Activated CD8-positive, alpha-beta T cell treated with anti-CD3 and anti-CD28 coated beads, Interleukin-2, amount 10 ng/mL, durations not matched to agents 7 days and 5 days (primary cell): ENCODE results near the gene TMEM238L. TPM values are rescaled to one million over a fixed set of nuclear protein-coding genes. Genes with fewer than 3 reads are reported as not detected.
A peak's percentile ranks its signal among the peaks of the same experiment; 100 is the strongest.

Experiments used
- ATAC-seq: fragments of 150-1000 bp; cut with Tn5 transposase; one replicate; pipeline ENCODE4 v1.10.0; 2021; ENCODE audit warnings: moderate library complexity
- CTCF ChIA-PET: fragments of 350-600 bp; sonication (Branson Sonifier 250); formaldehyde crosslinking; loops from one replicate; lab custom pipeline; 2021; ENCODE audit warnings: antibody characterized with exemption; lab: Charles Lee
- POLR2A ChIA-PET: fragments of 350-600 bp; sonication (Branson Sonifier 250); formaldehyde crosslinking; loops from one replicate; lab custom pipeline; 2021; ENCODE audit warnings: antibody characterized with exemption; lab: Charles Lee
- DNase-seq: peaks from one replicate; pipeline ENCODE4 v3.0.0-alpha.2; 2020
- H3K27ac Mint-ChIP-seq: one replicate; pipeline ENCODE4 v1.8.0; 2021; ENCODE audit warnings: mild to moderate bottlenecking, mixed read lengths
- H3K27me3 Mint-ChIP-seq: one replicate; pipeline ENCODE4 v1.8.0; 2021; ENCODE audit warnings: low read depth, mixed read lengths
- H3K36me3 Mint-ChIP-seq: one replicate; pipeline ENCODE4 v1.8.0; 2021; ENCODE audit warnings: low read depth, mixed read lengths
- H3K4me1 Mint-ChIP-seq: one replicate; pipeline ENCODE4 v1.8.0; 2021; ENCODE audit warnings: low read depth, mixed read lengths
- H3K4me3 Mint-ChIP-seq: one replicate; pipeline ENCODE4 v1.8.0; 2021; ENCODE audit warnings: mild to moderate bottlenecking, mixed read lengths
- H3K9me3 Mint-ChIP-seq: one replicate; pipeline ENCODE4 v1.8.0; 2022; ENCODE audit warnings: mixed read lengths; ENCODE audit not compliant: insufficient read depth
- total RNA-seq, 2 experiments: library from RNA; stranded (reverse); gene quantifications; one replicate each; pipeline ENCODE4 v1.2.3, GENCODE V29; 2021

Gene TMEM238L
- total RNA-seq, 2 experiments from 2014 or later, result not detected

DNA sequence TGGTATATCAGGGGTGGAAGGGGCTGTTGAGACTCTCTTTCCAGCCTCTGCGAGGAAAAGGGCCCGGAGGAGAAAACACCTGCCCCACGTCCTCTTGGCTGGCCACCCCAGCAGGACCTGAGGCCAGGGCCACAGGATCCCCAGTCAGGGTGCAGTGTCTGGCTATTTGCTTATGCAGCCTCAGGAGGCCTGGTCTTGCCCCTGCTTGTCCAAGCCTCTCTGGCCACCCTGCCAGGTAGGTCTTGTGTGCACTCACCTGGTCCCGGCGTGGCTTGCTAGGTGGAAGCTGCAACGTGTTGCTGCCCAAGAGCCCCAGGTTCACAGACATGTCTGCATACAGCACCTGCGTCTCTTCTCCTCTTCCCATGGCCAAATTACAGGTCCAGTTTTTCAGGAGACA lies 549 bp downstream of the TMEM238L start:
- H3K36me3 Mint-ChIP-seq, result no peaks in the 10 kb centered on the region
- POLR2A ChIA-PET, result no interaction called here
- no peak for DNase-seq
- H3K9me3 Mint-ChIP-seq, result no peaks in the 10 kb centered on the region
- no peak overlapping the region for H3K4me3 Mint-ChIP-seq
- CTCF ChIA-PET, result no interaction called here
- no peaks in the 10 kb centered on the region for H3K27me3 Mint-ChIP-seq
- no peak overlapping the region for H3K27ac Mint-ChIP-seq
- ATAC-seq, result no peak
- H3K4me1 Mint-ChIP-seq, result no peaks in the 10 kb centered on the region

DNA sequence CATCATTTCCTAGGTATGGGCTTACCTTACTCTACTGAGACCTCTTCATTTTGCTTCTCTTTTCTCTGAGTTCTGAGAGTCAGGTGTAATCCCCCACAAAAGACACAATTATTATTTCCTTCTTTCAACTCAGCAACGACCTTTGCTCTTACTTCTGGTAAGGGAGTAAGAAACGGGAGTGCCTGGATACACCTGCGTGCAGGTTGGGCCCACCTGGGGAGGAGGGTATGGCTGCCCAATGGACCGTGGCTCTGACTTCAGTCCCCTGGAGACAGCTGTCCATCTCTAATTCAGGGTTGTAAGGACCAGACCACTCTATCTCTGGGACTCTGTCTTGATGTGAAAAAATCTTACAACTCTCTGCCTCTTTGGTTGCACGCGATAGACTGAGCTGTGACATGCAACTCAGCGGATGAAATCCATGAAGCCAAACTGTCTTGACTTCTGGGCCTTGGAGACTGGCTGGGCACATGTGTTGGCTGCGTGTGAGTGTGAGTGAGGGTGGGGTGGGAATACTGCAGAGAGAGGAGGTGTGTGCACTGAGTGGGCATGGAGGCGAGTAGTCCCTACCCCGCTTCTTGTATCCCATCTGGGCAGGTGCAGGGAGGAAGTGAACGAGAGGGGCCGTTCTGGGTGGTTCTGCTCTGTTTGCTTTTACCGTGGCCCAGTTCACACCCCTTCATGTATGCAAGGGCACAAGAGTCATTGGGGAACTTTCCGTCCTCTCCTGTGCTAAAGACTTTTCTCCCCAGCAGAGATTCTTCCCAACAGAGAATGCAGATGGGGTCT lies 1.2 kb downstream of the TMEM238L start:
- Mint-ChIP-seq H3K4me3 (no peak overlapping the region), H3K36me3 (no peaks in the 10 kb centered on the region), H3K9me3 (no peaks in the 10 kb centered on the region), H3K4me1 (no peaks in the 10 kb centered on the region), H3K27me3 (no peaks in the 10 kb centered on the region), H3K27ac (no peak overlapping the region)
- ATAC-seq (no peak), DNase-seq (no peak)
- ChIA-PET POLR2A (no interaction called here), CTCF (no interaction called here)

- Mint-ChIP-seq H3K9me3 (no peaks in the 10 kb centered on the region), H3K27me3 (no peaks in the 10 kb centered on the region), H3K36me3 (no peaks in the 10 kb centered on the region), H3K4me3 (no peak overlapping the region), H3K4me1 (no peaks in the 10 kb centered on the region), H3K27ac (no peak overlapping the region)
- no peak for ATAC-seq
- ChIA-PET POLR2A (no interaction called here), CTCF (interaction anchor here (0.7 kb wide), 1 partner anchor 44 kb away, joined by 3 read pairs; no protein-coding TSS in a partner anchor)
- DNase-seq, result no peak
These were observed 4.5 kb downstream of the TMEM238L start for GRCh38 chr17:10799407-10799806.

DNA sequence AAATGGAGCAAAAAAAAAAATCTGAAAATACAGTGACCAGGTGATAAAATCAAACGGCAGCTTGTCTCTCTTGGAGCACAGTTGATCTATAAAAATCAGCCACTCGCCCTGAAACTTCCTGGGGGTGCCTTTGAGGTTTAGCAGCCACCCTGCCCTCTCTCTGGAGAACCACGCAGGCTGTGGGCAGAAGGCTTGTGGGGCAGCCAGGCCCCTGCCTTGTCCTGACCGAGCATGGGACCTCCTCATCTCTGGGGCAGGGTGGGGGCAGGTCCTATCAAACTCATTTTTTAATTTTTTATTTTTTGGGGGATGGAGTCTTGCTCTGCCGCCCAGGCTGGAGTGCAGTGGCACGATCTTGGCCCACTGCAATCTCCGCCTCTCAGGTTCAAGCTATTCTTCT lies 5.0 kb downstream of the TMEM238L start:
- H3K27ac Mint-ChIP-seq, result no peak overlapping the region
- no peak for ATAC-seq
- POLR2A ChIA-PET, result no interaction called here
- no peaks in the 10 kb centered on the region for H3K27me3 Mint-ChIP-seq
- DNase-seq, result no peak
- CTCF ChIA-PET, result interaction anchor here (0.7 kb wide), 1 partner anchor 45 kb away, joined by 3 read pairs; no protein-coding TSS in a partner anchor
- no peaks in the 10 kb centered on the region for H3K36me3 Mint-ChIP-seq
- no peak overlapping the region for H3K4me3 Mint-ChIP-seq
- no peaks in the 10 kb centered on the region for H3K4me1 Mint-ChIP-seq
- H3K9me3 Mint-ChIP-seq, result no peaks in the 10 kb centered on the region

- Mint-ChIP-seq H3K4me1 (peaks cover 4% of the 10 kb centered on the region), H3K27ac (no peak overlapping the region), H3K36me3 (no peaks in the 10 kb centered on the region), H3K4me3 (no peak overlapping the region), H3K9me3 (no peaks in the 10 kb centered on the region), H3K27me3 (no peaks in the 10 kb centered on the region)
- no peak for ATAC-seq
- ChIA-PET POLR2A (no interaction called here), CTCF (no interaction called here)
- DNase-seq, result no peak
These were observed 5.6 kb downstream of the TMEM238L start for GRCh38 chr17:10798332-10798749.

GRCh38 chr17:10797476-10798328 lies 6.2 kb downstream of the TMEM238L start:
- Mint-ChIP-seq H3K9me3 (no peaks in the 10 kb centered on the region), H3K27me3 (no peaks in the 10 kb centered on the region), H3K27ac (no peak overlapping the region), H3K4me1 (peaks cover 6% of the 10 kb centered on the region), H3K36me3 (no peaks in the 10 kb centered on the region), H3K4me3 (no peak overlapping the region)
- DNase-seq (no peak), ATAC-seq (no peak)
- CTCF ChIA-PET, result no interaction called here
- POLR2A ChIA-PET, result no interaction called here

DNA sequence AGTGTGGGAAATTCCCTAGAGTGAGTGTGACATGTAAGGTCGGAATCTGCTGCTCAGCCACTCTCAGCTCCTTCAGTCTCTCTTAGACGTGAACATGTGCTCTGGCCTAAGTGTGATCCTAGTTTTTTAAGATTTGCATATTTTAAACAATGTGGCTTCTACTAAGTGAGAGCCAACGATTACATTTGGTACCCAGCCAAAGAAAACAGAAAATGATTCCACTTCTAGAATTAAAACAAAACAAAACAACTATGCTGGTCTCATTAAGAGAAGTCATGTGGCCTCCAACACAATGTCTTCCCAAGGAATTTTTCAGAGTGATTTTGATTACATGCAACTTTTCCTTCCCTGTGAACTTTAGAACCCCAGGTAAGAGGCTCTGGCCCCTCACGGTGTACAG lies 10.1 kb downstream of the TMEM238L start:
- DNase-seq (no peak), ATAC-seq (no peak)
- peaks cover 11% of the 10 kb centered on the region for H3K4me1 Mint-ChIP-seq
- POLR2A ChIA-PET, result no interaction called here
- H3K27ac Mint-ChIP-seq, result no peak overlapping the region
- no peaks in the 10 kb centered on the region for H3K36me3 Mint-ChIP-seq
- CTCF ChIA-PET, result no interaction called here
- no peak overlapping the region for H3K4me3 Mint-ChIP-seq
- no peaks in the 10 kb centered on the region for H3K27me3 Mint-ChIP-seq
- H3K9me3 Mint-ChIP-seq, result no peaks in the 10 kb centered on the region

GRCh38 chr17:10793256-10793655 lies 10.6 kb downstream of the TMEM238L start:
- H3K27me3 Mint-ChIP-seq, result no peaks in the 10 kb centered on the region
- H3K9me3 Mint-ChIP-seq, result no peaks in the 10 kb centered on the region
- ChIA-PET CTCF (no interaction called here), POLR2A (no interaction called here)
- ATAC-seq, result no peak
- DNase-seq, result no peak
- no peaks in the 10 kb centered on the region for H3K36me3 Mint-ChIP-seq
- no peak overlapping the region for H3K4me3 Mint-ChIP-seq
- peaks cover 11% of the 10 kb centered on the region for H3K4me1 Mint-ChIP-seq
- no peak overlapping the region for H3K27ac Mint-ChIP-seq

GRCh38 chr17:10792151-10792550 lies 11.7 kb downstream of the TMEM238L start:
- CTCF ChIA-PET, result no interaction called here

DNA sequence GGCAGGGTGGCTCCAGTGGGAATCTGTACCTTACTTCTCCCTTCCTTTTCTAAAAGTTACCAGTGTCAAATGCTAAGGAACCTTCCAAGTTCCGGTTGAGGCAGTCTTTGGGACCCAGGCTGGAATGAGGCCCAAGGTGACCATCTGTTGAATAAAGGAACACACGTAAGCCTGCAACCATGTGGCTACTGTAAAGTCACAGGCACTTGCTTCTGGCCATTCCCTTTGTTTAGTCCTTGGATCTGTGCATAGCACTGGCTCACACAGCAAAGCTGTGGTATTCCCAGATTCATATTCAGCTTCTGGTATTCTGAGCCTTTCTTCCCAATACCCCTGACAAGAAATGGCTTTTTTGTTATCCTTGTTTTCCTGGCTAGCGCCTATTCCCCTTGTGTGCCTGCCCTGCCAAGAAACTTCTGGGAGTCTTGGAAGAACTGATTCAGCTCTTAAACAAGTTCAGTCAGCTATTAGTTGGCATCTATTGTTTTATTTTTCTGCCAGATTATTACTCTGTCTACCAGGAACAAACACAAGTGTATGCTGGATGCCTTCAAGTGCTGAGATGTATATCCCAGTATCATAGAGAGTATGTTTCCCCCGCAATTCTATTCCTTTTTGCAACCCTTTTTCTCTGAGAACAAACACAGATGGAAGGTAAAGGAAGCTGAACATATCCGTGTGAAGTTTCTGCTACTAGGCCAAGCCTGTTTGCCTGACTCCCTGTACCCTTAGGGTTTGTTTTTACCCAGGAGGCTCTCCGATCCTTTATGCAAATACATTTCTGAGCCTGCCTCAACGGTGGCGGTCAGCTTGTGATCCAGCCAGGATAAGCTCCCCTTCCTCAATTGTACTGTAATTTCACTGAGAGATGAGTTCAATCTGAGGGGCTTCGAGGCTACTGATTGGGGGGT lies 13.2 kb downstream of the TMEM238L start:
- ATAC-seq, result no peak

More at GRCh38 chr17:10792151-10792550, 11.7 kb downstream of the TMEM238L start:
- no peak overlapping the region for H3K27ac Mint-ChIP-seq
- peaks cover 11% of the 10 kb centered on the region for H3K4me1 Mint-ChIP-seq
- no peak for ATAC-seq
- DNase-seq, result peak; percentile 21
- H3K36me3 Mint-ChIP-seq, result no peaks in the 10 kb centered on the region
- POLR2A ChIA-PET, result no interaction called here
- H3K9me3 Mint-ChIP-seq, result no peaks in the 10 kb centered on the region
- H3K27me3 Mint-ChIP-seq, result no peaks in the 10 kb centered on the region
- no peak overlapping the region for H3K4me3 Mint-ChIP-seq

DNA sequence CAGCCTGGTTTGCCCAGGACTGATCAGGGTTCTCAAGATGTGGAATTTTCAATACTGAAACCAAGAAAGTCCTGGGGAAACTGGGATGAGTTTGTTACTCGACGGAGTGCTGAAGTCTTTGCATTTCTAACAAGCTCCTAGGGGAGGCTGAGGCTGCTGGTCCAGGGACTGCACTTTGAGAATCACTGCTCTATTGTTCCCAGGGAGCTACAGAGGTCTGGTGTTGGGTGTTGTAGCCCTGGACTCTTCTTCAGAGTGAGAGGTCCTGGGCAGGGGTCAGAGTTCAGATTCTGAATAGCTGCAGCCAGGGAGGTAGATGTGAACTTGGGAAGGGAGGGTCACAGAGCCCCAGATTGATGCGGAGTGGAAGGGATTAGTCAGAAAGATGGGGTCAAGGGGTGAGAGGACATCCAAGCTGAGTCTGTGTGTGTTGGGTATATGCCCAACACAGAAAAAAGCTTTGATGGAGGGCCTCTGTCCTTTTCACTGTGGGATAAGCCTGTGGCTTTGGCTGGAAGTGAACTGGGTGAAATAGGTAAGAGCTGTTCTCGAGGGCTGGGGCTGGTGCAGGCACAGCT lies 14.1 kb downstream of the TMEM238L start:
- Mint-ChIP-seq H3K4me3 (no peak overlapping the region), H3K9me3 (no peaks in the 10 kb centered on the region), H3K4me1 (peaks cover 11% of the 10 kb centered on the region), H3K27ac (no peak overlapping the region), H3K27me3 (no peaks in the 10 kb centered on the region), H3K36me3 (no peaks in the 10 kb centered on the region)
- ATAC-seq (no peak), DNase-seq (no peak)
- CTCF ChIA-PET, result interaction anchor here (1.2 to 1.5 kb wide), 3 partner anchors 17 to 55 kb away, joined by 3 to 8 read pairs (median 4); no protein-coding TSS in a partner anchor
- POLR2A ChIA-PET, result no interaction called here

More for the DNA sequence above, 13.2 kb downstream of the TMEM238L start:
- Mint-ChIP-seq H3K4me1 (peaks cover 11% of the 10 kb centered on the region), H3K36me3 (no peaks in the 10 kb centered on the region), H3K27me3 (no peaks in the 10 kb centered on the region), H3K9me3 (no peaks in the 10 kb centered on the region), H3K4me3 (no peak overlapping the region), H3K27ac (no peak overlapping the region)
- POLR2A ChIA-PET, result no interaction called here
- DNase-seq, result no peak
- CTCF ChIA-PET, result interaction anchor here (1.2 to 1.5 kb wide), 2 partner anchors 53 to 54 kb away, joined by 4 to 8 read pairs; no protein-coding TSS in a partner anchor
